ENCODE data around the gene CHM.

DNA sequence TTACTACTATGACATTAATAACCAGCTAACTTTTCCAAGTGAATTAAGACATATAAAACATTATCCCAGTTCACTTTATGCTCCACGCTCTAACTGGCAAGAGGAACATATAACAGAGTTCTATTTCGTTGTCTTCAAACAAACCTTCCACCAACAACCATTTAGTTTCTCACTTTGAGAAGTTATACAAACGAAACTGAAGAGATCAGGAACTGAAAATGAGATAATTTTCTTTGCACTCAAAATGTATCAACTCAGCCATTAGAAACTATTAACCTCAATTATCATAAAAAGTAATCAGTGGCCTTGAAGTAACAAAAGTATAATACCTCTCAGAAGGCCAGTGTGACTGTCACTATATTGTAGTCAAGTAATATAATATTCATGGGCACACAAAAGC is 70.1 kb downstream of the CHM start:
- TF ChIP-seq, protein P1, sequence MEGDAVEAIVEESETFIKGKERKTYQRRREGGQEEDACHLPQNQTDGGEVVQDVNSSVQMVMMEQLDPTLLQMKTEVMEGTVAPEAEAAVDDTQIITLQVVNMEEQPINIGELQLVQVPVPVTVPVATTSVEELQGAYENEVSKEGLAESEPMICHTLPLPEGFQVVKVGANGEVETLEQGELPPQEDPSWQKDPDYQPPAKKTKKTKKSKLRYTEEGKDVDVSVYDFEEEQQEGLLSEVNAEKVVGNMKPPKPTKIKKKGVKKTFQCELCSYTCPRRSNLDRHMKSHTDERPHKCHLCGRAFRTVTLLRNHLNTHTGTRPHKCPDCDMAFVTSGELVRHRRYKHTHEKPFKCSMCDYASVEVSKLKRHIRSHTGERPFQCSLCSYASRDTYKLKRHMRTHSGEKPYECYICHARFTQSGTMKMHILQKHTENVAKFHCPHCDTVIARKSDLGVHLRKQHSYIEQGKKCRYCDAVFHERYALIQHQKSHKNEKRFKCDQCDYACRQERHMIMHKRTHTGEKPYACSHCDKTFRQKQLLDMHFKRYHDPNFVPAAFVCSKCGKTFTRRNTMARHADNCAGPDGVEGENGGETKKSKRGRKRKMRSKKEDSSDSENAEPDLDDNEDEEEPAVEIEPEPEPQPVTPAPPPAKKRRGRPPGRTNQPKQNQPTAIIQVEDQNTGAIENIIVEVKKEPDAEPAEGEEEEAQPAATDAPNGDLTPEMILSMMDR (IDR thresholded peaks at IDR 0.05) = no peak
- TF ChIP-seq POLR2A (IDR thresholded peaks at IDR 0.05) (no peak), POLR2AphosphoS5 (IDR thresholded peaks at IDR 0.05) (no peak)
